ENCODE data around the gene TM9SF1. TPM values are rescaled to one million over a fixed set of nuclear protein-coding genes. Genes with fewer than 3 reads are reported as not detected.
A peak's percentile ranks its signal among the peaks of the same experiment; 100 is the strongest.

The TM9SF1 gene
- total and polyA plus RNA-seq, 10 of the 15 experiments (the other 5 are each of a cell fraction or from before 2014, with no cell fraction given), result 7.2 to 39.2 (median 17.6) TPM

DNA sequence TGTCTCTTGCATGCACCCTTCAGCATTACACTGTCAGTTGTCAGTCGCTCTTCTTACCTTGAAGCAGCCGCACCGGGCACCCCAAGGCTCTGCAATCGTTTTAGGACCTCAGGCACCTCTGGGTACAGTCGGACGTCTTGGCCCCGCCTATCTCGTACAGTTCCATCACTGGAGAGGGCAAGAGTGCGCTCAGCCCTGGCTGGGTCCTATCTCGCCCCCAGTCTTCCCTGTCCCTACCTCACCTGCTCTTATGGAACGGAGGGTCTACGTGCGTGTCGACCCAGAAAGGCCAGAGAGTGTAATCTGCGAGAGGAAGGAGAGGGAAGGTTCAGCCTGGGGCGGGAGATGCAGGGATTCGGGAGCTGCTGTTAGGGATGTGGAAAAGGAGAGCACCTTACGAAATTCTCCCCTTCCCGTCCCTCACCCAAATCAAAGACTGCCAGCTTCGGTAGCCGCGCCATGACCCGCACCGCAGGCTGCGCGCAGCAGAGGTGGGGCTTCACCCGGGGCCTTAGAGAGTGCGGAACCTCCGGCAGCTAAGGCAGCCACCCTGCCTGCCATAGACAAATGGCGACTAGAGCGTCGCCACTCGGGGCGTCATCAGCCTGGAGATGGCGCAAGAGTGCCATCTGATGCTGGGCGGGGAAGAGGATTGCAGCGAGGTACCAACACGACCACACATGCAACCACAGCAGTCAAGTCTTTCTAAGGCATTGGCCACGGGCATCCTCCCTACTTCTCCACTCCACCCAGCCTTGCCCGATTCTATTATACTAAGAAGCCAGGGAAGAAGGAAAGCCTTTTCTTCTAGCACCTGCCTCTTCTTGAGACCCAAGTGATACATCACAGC, 20.5 kb upstream of the TM9SF1 start, which contains the start of gene MDP1 (continued):
- TF ChIP-seq POU2F2 (IDR thresholded peaks at IDR 0.05; ENCODE audit: borderline replicate concordance, low read depth, low read length) (peak; percentile 76; the same call in 1 of the 3 replicates), SP1 (IDR thresholded peaks at IDR 0.05; ENCODE audit: low read depth, low read length) (peak; percentile 14), ESRRA (IDR thresholded peaks at IDR 0.05; ENCODE audit: low read length) (no peak), NFIC (IDR thresholded peaks at IDR 0.05; ENCODE audit: low read depth, low read length) (no peak), SUPT20H (IDR thresholded peaks at IDR 0.05; ENCODE audit: borderline replicate concordance, control insufficient read depth, low read depth, low read length) (no peak), SMARCA5 (IDR thresholded peaks at IDR 0.05) (peak; percentile 94), SPI1 (IDR thresholded peaks at IDR 0.05; ENCODE audit: borderline replicate concordance, insufficient read depth, low read depth, low read length) (0 out of 2 replicates have a peak, but pooled peaks have one; percentile 15), SIX5 (IDR thresholded peaks at IDR 0.05; ENCODE audit: low read depth, low read length, severe bottlenecking) (peak; percentile 34), NKRF (conservative IDR thresholded peaks at IDR 0.05) (no peak; the same call in none of the 2 replicates), PAX5 (IDR thresholded peaks at IDR 0.05; ENCODE audit: borderline replicate concordance, low read depth, low read length) (0 out of 2 replicates have a peak, but pooled peaks have one; percentile 23), TBL1XR1 (IDR thresholded peaks at IDR 0.05; ENCODE audit: low read depth, low read length) (peak; percentile 64; the same call in 1 of the 2 replicates), RFX5 (IDR thresholded peaks at IDR 0.05; ENCODE audit: low read depth, low read length) (peak; percentile 71; the same call in 1 of the 2 replicates), ELK1 (IDR thresholded peaks at IDR 0.05; ENCODE audit: low read depth, low read length) (0 out of 2 replicates have a peak, but pooled peaks have one; percentile 53), ASH2L (IDR thresholded peaks at IDR 0.05; ENCODE audit: borderline replicate concordance, low read depth) (no peak), ZZZ3 (IDR thresholded peaks at IDR 0.05; ENCODE audit: control insufficient read depth, insufficient read length, low read depth) (no peak), ETV6 (conservative IDR thresholded peaks at IDR 0.05 in 1 of 2, IDR thresholded peaks at IDR 0.05 in 1 of 2; ENCODE audit: borderline replicate concordance in 1 of 2, low read depth in 1 of 2) (no peak), CEBPB (IDR thresholded peaks at IDR 0.05; ENCODE audit: borderline replicate concordance in 1 of 2, low read depth in 2 of 2, low read length in 2 of 2) (peak in 1 of 2 experiments; percentile 89; a peak in 1 of 4 replicates), RB1 (IDR thresholded peaks at IDR 0.05; ENCODE audit: borderline replicate concordance) (peak; percentile 88; the same call in 1 of the 2 replicates), POLR2AphosphoS2 (IDR thresholded peaks at IDR 0.05; ENCODE audit: low read depth, low read length) (peak; percentile 86; the same call in 1 of the 2 replicates), ZNF24 (IDR thresholded peaks at IDR 0.05) (0 out of 2 replicates have a peak, but pooled peaks have one; percentile 56), NRF1 (conservative IDR thresholded peaks at IDR 0.05; ENCODE audit: low read depth, low read length) (0 out of 2 replicates have a peak, but pooled peaks have one; percentile 9), GATAD2B (conservative IDR thresholded peaks at IDR 0.05; ENCODE audit: low read depth) (peak; percentile 69; the same call in 1 of the 2 replicates), MTA3 (IDR thresholded peaks at IDR 0.05; ENCODE audit: borderline replicate concordance, low read length) (peak; percentile 70; the same call in 1 of the 2 replicates), ZNF207 (IDR thresholded peaks at IDR 0.05; ENCODE audit: borderline replicate concordance) (no peak)
- TF ChIP-seq, protein P1, sequence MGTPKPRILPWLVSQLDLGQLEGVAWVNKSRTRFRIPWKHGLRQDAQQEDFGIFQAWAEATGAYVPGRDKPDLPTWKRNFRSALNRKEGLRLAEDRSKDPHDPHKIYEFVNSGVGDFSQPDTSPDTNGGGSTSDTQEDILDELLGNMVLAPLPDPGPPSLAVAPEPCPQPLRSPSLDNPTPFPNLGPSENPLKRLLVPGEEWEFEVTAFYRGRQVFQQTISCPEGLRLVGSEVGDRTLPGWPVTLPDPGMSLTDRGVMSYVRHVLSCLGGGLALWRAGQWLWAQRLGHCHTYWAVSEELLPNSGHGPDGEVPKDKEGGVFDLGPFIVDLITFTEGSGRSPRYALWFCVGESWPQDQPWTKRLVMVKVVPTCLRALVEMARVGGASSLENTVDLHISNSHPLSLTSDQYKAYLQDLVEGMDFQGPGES (IDR thresholded peaks at IDR 0.05), result no peak

All from GM12878 (cell line).